Naive thymus-derived CD4-positive, alpha-beta T cell (primary cell): ENCODE measurements around the gene CDC25C. TPM values are rescaled to one million over a fixed set of nuclear protein-coding genes. Genes with fewer than 3 reads are reported as not detected.
A peak's percentile ranks its signal among the peaks of the same experiment; 100 is the strongest.
"Not testable (repeated sequence)": the region's sequence is repeated elsewhere in the genome, so short reads cannot be mapped to it uniquely, and the experiment has no call there.

Experiments
- ATAC-seq: fragments of 150-1000 bp; cut with Tn5 transposase; 2 replicates; pipeline ENCODE4 v1.10.0; 2021; ENCODE audit warnings: mild to moderate bottlenecking, moderate library complexity
- CTCF ChIA-PET: fragments of 350-600 bp; sonication (Branson Sonifier 250); formaldehyde crosslinking; loops from one replicate; lab custom pipeline; 2021; ENCODE audit warnings: antibody characterized with exemption; lab: Charles Lee
- POLR2A ChIA-PET: fragments of 350-600 bp; sonication (Branson Sonifier 250); formaldehyde crosslinking; loops from one replicate; lab custom pipeline; 2021; ENCODE audit warnings: antibody characterized with exemption, inconsistent platforms; lab: Charles Lee
- DNase-seq, 9 donors: peaks; one replicate each; pipeline versions ENCODE4 v3.0.0 to v3.0.0-alpha.2; 2020 to 2022; ENCODE audit warnings: mixed read lengths in 1 of 9
- H3K27ac ChIP-seq: one replicate; pipeline ENCODE4 v1.7.0; 2013; ENCODE audit warnings: mild to moderate bottlenecking, low read depth, low read length, moderate library complexity
- H3K27me3 ChIP-seq, 2 donors: one replicate each; pipeline ENCODE4 v1.7.0; 2013; ENCODE audit warnings: low read length in 2 of 2, mild to moderate bottlenecking in 2 of 2, moderate library complexity in 2 of 2; ENCODE audit not compliant: control insufficient read depth in 2 of 2, insufficient read depth in 2 of 2
- H3K36me3 ChIP-seq, 3 experiments: 1 replicate in 2 of 3; 2 replicates in 1 of 3; pipeline ENCODE4 v1.7.0; 2013; ENCODE audit warnings: low read length in 3 of 3, mild to moderate bottlenecking in 3 of 3, moderate library complexity in 1 of 3; ENCODE audit not compliant: insufficient read depth in 3 of 3, control insufficient read depth in 2 of 3
- H3K4me1 ChIP-seq, 2 donors: one replicate each; pipeline ENCODE4 v1.7.0; 2013; ENCODE audit warnings: low read length in 2 of 2, mild to moderate bottlenecking in 2 of 2, moderate library complexity in 1 of 2; ENCODE audit not compliant: control insufficient read depth in 2 of 2, insufficient read depth in 2 of 2
- H3K4me3 ChIP-seq: 2 replicates; pipeline ENCODE4 v1.7.0; 2013; ENCODE audit warnings: mild to moderate bottlenecking, low read length
- H3K9me3 ChIP-seq, 3 experiments: 1 replicate in 2 of 3; 2 replicates in 1 of 3; pipeline ENCODE4 v1.7.0; 2013; ENCODE audit warnings: low read length in 3 of 3; ENCODE audit not compliant: control insufficient read depth in 2 of 3
- H3K27ac Mint-ChIP-seq, 9 donors: one replicate each; pipeline ENCODE4 v1.8.0; 2020 to 2022; ENCODE audit warnings: mixed read lengths in 9 of 9, mild to moderate bottlenecking in 8 of 9, moderate library complexity in 5 of 9, inconsistent platforms in 2 of 9
- H3K27me3 Mint-ChIP-seq, 5 donors: one replicate each; pipeline ENCODE4 v1.8.0; 2021 to 2022; ENCODE audit warnings: mixed read lengths in 5 of 5, mild to moderate bottlenecking in 1 of 5
- H3K36me3 Mint-ChIP-seq, 5 donors: one replicate each; pipeline ENCODE4 v1.8.0; 2020 to 2022; ENCODE audit warnings: mixed read lengths in 5 of 5, mild to moderate bottlenecking in 3 of 5, inconsistent platforms in 1 of 5
- H3K4me1 Mint-ChIP-seq, 7 donors: one replicate each; pipeline ENCODE4 v1.8.0; 2020 to 2022; ENCODE audit warnings: mixed read lengths in 7 of 7, mild to moderate bottlenecking in 3 of 7, inconsistent platforms in 1 of 7
- H3K4me3 Mint-ChIP-seq, 10 donors: one replicate each; pipeline ENCODE4 v1.8.0; 2020 to 2022; ENCODE audit warnings: mild to moderate bottlenecking in 10 of 10, mixed read lengths in 10 of 10, moderate library complexity in 6 of 10, inconsistent platforms in 2 of 10
- H3K9me3 Mint-ChIP-seq, 11 donors: one replicate each; pipeline ENCODE4 v1.8.0; 2020 to 2022; ENCODE audit warnings: mixed read lengths in 11 of 11, mild to moderate bottlenecking in 4 of 11, inconsistent platforms in 1 of 11, moderate library complexity in 1 of 11
- intact Hi-C, 2 donors: fragments of 100-400 bp; cut with micrococcal nuclease; formaldehyde crosslinking; loops; one replicate each; pipeline ENCODE4 v1.15.1; 2023
- polyA plus RNA-seq, 2 donors: library from polyadenylated mRNA; unstranded; fragments of 300-500 nt; fragmentation: Illumina TruSeq; gene quantifications; one replicate each; pipeline ENCODE4 v1.2.3, GENCODE V29; 2021
- total RNA-seq, 6 experiments: library from RNA in 5 of 6; stranded (reverse) in 5 of 6; gene quantifications; 1 replicate in 5 of 6; 2 replicates in 1 of 6; pipeline ENCODE4 v1.2.3 and lab custom pipeline; 2021 to 2026

Gene CDC25C
- total and polyA plus RNA-seq, 7 experiments from 2014 or later: 9.8 TPM; not detected in 6

DNA sequence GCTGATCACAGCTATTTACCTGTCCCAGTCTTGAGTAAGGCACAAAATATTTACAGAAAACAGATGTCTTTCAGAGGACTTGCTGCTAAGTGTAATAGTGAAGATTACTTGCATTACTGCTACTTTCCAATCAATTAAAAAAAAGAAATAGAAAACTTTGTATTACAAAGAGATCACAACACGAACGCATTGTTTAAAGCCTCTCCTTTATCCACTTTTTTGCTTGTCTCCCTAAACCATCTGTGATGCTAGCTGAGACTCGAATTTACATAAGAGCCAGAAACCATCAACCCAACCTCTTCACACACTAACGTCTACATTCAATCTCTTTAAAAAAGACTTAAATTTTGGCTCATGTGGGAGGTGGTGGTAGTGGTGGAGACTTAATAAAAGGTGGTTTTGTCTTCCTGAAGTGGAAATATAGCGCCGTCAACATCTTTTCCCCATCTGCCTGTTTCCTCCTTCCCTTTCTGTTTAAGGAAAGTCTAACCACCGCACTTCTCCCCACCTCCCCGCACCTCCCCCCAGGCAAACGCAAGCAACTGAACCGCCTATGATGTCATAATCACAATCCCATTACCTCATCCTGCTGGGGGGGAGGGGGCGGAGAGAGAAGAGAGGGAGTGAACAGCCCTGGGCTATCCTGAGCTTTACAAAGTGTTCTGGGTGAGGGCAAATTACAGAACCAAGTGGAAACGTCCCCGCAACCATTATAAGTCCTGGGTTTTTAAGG, 5.5 kb upstream of the CDC25C start:
- DNase-seq: peak in 1 of 9 donors; percentile 89
- CTCF ChIA-PET: interaction anchor here (8.4 kb wide), 1 partner anchor 16 kb away, joined by 117 read pairs; the partner anchor contains the start of gene KDM3B

GRCh38 chr5:138334867-138335447, 3.4 kb upstream of the CDC25C start:
- H3K9me3 Mint-ChIP-seq: peaks cover 0 to 5% (median 0%) of the 10 kb centered on the region in 11 donors
- Histone ChIP-seq H3K36me3 (peaks cover 0 to 7% (median 0%) of the 10 kb centered on the region in 3 experiments), H3K4me3 (no peak overlapping the region), H3K9me3 (no peaks in the 10 kb centered on the region), H3K27me3 (no peaks in the 10 kb centered on the region), H3K4me1 (peaks cover 21 to 24% of the 10 kb centered on the region in 2 donors), H3K27ac (no peak overlapping the region)
- DNase-seq: no peak
- peak overlapping the region in 3 of 9 donors; percentile 6 to 52 (median 38) for H3K27ac Mint-ChIP-seq
- intact Hi-C loops: loop anchor here (5.0 to 10.0 kb wide), 7 partner anchors 303 to 1840 kb away; partner anchors contain the start of genes FAM13B (in 2 of the 2), SPATA24 (in 2 of the 2), CYSTM1 (in 1 of the 2) and MATR3 (in 1 of the 2)
- CTCF ChIA-PET: interaction anchor here (2.1 kb wide), 1 partner anchor 17 kb away, joined by 9 read pairs; the partner anchor contains the start of gene KDM3B
- no peaks in the 10 kb centered on the region for H3K27me3 Mint-ChIP-seq
- H3K36me3 Mint-ChIP-seq: no peaks in the 10 kb centered on the region
- H3K4me1 Mint-ChIP-seq: peaks cover 23 to 49% (median 33%) of the 10 kb centered on the region in 7 donors
- no peak for ATAC-seq
- POLR2A ChIA-PET: interaction anchor here (13.8 kb wide), 1 partner anchor 16 kb away, joined by 343 read pairs; the partner anchor contains the start of gene KDM3B
- peak overlapping the region in 1 of 10 donors; percentile 16 for H3K4me3 Mint-ChIP-seq

More for the DNA sequence above, 5.5 kb upstream of the CDC25C start:
- Mint-ChIP-seq H3K9me3 (peaks cover 0 to 5% (median 0%) of the 10 kb centered on the region in 11 donors), H3K27ac (peak overlapping the region; percentile 96 to 100 (median 99)), H3K36me3 (peaks cover 0 to 10% (median 0%) of the 10 kb centered on the region in 5 donors), H3K27me3 (no peaks in the 10 kb centered on the region), H3K4me3 (peak overlapping the region; percentile 77 to 98 (median 92)), H3K4me1 (peaks cover 18 to 44% (median 41%) of the 10 kb centered on the region in 7 donors)
- peaks cover 17 to 25% of the 10 kb centered on the region in 2 donors for H3K4me1 ChIP-seq
- peak overlapping the region; percentile 86 for H3K4me3 ChIP-seq
- POLR2A ChIA-PET: interaction anchor here (0.6 to 13.8 kb wide), 12 partner anchors 9 to 1776 kb away, joined by 3 to 343 read pairs (median 4); partner anchors contain the start of genes BRD8, CDC23, ETF1 and HSPA9
- peaks cover 0 to 15% (median 0%) of the 10 kb centered on the region in 3 experiments for H3K36me3 ChIP-seq
- H3K9me3 ChIP-seq: no peaks in the 10 kb centered on the region
- peak; percentile 60 for ATAC-seq
- intact Hi-C loops: loop anchor here (1.0 to 10.0 kb wide), 10 partner anchors 124 to 1838 kb away; partner anchors contain the start of genes CDC23 (in 2 of the 2), SPATA24 (in 2 of the 2), CYSTM1 (in 1 of the 2) and EGR1 (in 1 of the 2)
- H3K27ac ChIP-seq: peak overlapping the region; percentile 95
- H3K27me3 ChIP-seq: no peaks in the 10 kb centered on the region

GRCh38 chr5:138330813-138331448, 673 bp downstream of the CDC25C start:
- CTCF ChIA-PET: interaction anchor here (0.8 kb wide), 1 partner anchor 118 kb away, joined by 3 read pairs; the partner anchor contains the start of gene CDC23
- Histone ChIP-seq H3K36me3 (no peaks in the 10 kb centered on the region), H3K4me1 (peaks cover 0 to 7% of the 10 kb centered on the region in 2 donors), H3K4me3 (peak overlapping the region; percentile 85), H3K27ac (peak overlapping the region; percentile 44), H3K27me3 (no peaks in the 10 kb centered on the region), H3K9me3 (no peaks in the 10 kb centered on the region)
- no peaks in the 10 kb centered on the region for H3K27me3 Mint-ChIP-seq
- intact Hi-C loops: loop anchor here (1.0 to 10.0 kb wide), 12 partner anchors 21 to 1844 kb away; partner anchors contain the start of genes BRD8 (in 2 of the 2), CDC23 (in 2 of the 2), KDM3B (in 2 of the 2) and CYSTM1 (in 1 of the 2)
- H3K9me3 Mint-ChIP-seq: no peaks in the 10 kb centered on the region
- H3K36me3 Mint-ChIP-seq: peaks cover 0 to 2% (median 0%) of the 10 kb centered on the region in 5 donors
- H3K27ac Mint-ChIP-seq: peak overlapping the region in 5 of 9 donors; percentile 9 to 92 (median 57)
- H3K4me1 Mint-ChIP-seq: peaks cover 7 to 34% (median 13%) of the 10 kb centered on the region in 7 donors
- DNase-seq (no peak), ATAC-seq (no peak)
- H3K4me3 Mint-ChIP-seq: peak overlapping the region; percentile 83 to 95 (median 86)
- POLR2A ChIA-PET: interaction anchor here (0.8 to 13.8 kb wide), 3 partner anchors 9 to 212 kb away, joined by 4 to 343 read pairs (median 21); partner anchors contain the start of genes ETF1 and KDM3B

DNA sequence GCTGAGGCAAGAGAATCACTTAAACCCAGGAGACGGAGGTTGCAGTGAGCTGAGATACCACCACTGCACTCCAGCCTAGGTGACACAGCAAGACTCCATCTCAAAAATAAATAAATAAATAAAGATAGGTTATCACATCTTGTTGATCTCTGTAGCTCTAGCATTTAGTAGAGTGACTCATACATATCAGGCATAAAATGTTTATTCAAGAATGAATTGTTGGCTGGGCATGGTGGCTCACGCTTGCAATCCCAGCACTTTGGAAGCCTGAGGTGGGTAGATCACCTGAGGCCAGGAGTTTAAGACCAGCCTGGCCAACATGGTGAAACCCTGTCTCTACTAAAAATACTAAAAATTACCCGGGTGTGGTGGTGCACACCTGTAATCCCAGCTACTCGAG, 13.4 kb downstream of the CDC25C start:
- H3K4me1 ChIP-seq, H3K4me1 Mint-ChIP-seq, H3K4me3 ChIP-seq, H3K9me3 ChIP-seq, ATAC-seq, H3K27me3 ChIP-seq, H3K27ac ChIP-seq, POLR2A ChIA-PET, intact Hi-C loops, H3K9me3 Mint-ChIP-seq, H3K4me3 Mint-ChIP-seq, H3K36me3 ChIP-seq, DNase-seq, H3K36me3 Mint-ChIP-seq, H3K27ac Mint-ChIP-seq, H3K27me3 Mint-ChIP-seq: not testable (repeated sequence)
- CTCF ChIA-PET: interaction anchor here (0.6 kb wide), 1 partner anchor 36 kb away, joined by 7 read pairs; no protein-coding TSS in a partner anchor

- Histone ChIP-seq H3K27me3 (no peaks in the 10 kb centered on the region), H3K36me3 (no peaks in the 10 kb centered on the region), H3K4me3 (no peak overlapping the region), H3K27ac (no peak overlapping the region), H3K9me3 (no peaks in the 10 kb centered on the region), H3K4me1 (no peaks in the 10 kb centered on the region)
- no peaks in the 10 kb centered on the region for H3K4me1 Mint-ChIP-seq
- ChIA-PET POLR2A (no interaction called here), CTCF (no interaction called here)
- H3K36me3 Mint-ChIP-seq: peaks cover 0 to 23% (median 0%) of the 10 kb centered on the region in 5 donors
- no peak overlapping the region for H3K4me3 Mint-ChIP-seq
- DNase-seq: no peak
- no peak overlapping the region for H3K27ac Mint-ChIP-seq
- H3K27me3 Mint-ChIP-seq: no peaks in the 10 kb centered on the region
- intact Hi-C loops: no loop called here
- no peak for ATAC-seq
- no peaks in the 10 kb centered on the region for H3K9me3 Mint-ChIP-seq
These were observed 15.2 kb downstream of the CDC25C start for GRCh38 chr5:138316355-138316754.
